Loucy (cell line): ENCODE measurements around the gene DEPDC4.

Experiments used
- CTCF ChIP-seq: fragments of 200-600 bp; sonication (generic); conservative IDR thresholded peaks from 2 replicates; pipeline ENCODE4 v1.5.1; 2014; ENCODE audit warnings: mild to moderate bottlenecking, antibody characterized with exemption, low read length
- EZH2phosphoT487 ChIP-seq: fragments of 200-600 bp; IDR thresholded peaks from 2 replicates; pipeline ENCODE4 v1.6.1; 2018; ENCODE audit warnings: antibody characterized with exemption, mild to moderate bottlenecking, moderate library complexity, borderline replicate concordance

DNA sequence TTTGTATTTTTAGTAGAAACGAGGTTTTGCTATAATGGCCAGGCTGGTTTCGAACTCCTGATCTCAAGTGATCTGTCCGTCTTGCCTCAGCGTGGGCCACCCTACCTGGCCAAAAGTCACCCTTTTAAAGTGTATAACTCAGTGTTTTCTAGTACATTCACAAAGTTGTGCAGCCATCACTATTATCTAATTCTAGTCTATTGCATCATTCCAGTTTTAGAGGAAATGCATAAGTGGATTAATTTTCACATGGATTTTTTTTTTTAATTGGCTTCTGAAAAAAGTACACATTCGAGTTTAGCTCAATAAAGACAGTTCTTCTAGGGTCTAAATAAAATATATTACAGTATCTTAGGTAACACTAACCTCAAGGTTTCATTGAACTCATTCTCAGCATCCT lies 3.7 kb downstream of the DEPDC4 start:
- no peak for TF ChIP-seq CTCF
- TF ChIP-seq EZH2phosphoT487 = no peak
